IMR-90 (cell line): ENCODE results near the gene ECSCR.

Source experiments
- CEBPB ChIP-seq: IDR thresholded peaks from 2 replicates; pipeline ENCODE4 v1.6.1; 2012; ENCODE audit warnings: low read depth, low read length, improper control_type of control experiment
- FOS ChIP-seq: fragments of 150-350 bp; IDR thresholded peaks from 2 replicates; pipeline ENCODE4 v1.6.1; 2016; ENCODE audit warnings: low read depth, low read length
- MAZ ChIP-seq: IDR thresholded peaks from 2 replicates; pipeline ENCODE4 v1.6.1; 2012; ENCODE audit warnings: low read depth, mild to moderate bottlenecking, low read length, improper control_type of control experiment, moderate library complexity, borderline replicate concordance
- NFE2L2 ChIP-seq: fragments of 150-350 bp; IDR thresholded peaks from 2 replicates; pipeline ENCODE4 v1.6.1; 2016; ENCODE audit warnings: low read depth, mild to moderate bottlenecking, low read length
- POLR2A ChIP-seq: IDR thresholded peaks from 2 replicates; pipeline ENCODE4 v1.6.1; 2012; ENCODE audit warnings: mild to moderate bottlenecking, low read depth, low read length
- RAD21 ChIP-seq: IDR thresholded peaks from 2 replicates; pipeline ENCODE4 v1.6.1; 2012; ENCODE audit warnings: low read length, improper control_type of control experiment
- RFX5 ChIP-seq: IDR thresholded peaks from 2 replicates; pipeline ENCODE4 v1.8.0; 2012; ENCODE audit warnings: low read depth, mild to moderate bottlenecking, low read length, moderate library complexity
- SMC3 ChIP-seq: fragments of 150-350 bp; IDR thresholded peaks from 2 replicates; pipeline ENCODE4 v1.6.1; 2016; ENCODE audit warnings: low read depth, mild to moderate bottlenecking, antibody characterized with exemption, low read length, moderate library complexity
- TF ChIP-seq, protein P1 (sequence below): conservative IDR thresholded peaks from 2 replicates; pipeline ENCODE4 v1.5.1; 2012; ENCODE audit warnings: mild to moderate bottlenecking, low read depth, low read length, improper control_type of control experiment
- TF ChIP-seq, protein P2 (sequence below): fragments of 150-350 bp; IDR thresholded peaks from 2 replicates; pipeline ENCODE4 v1.6.1; 2016; ENCODE audit warnings: low read depth, mild to moderate bottlenecking, low read length, moderate library complexity, borderline replicate concordance

DNA sequence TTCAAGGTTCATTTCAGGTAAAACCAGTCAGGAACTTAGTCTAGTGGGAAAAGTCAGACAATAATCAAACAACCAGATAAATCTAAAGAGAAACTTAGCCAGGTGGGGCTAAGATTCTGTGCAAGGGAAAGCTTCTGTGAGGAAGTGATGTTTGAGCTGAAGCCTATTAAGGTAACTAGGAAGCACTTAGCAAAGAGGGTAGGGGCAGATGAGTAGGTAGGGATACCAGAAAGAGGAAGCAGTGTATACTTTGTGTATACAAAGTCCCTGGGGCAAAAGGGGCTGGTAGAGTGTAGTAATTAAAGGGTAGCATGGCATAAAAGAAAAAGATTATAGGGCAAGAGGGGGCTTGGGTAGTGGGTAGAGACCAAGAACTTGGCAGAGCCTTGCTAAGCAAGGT lies 55.0 kb downstream of the ECSCR start:
- TF ChIP-seq, protein P1, sequence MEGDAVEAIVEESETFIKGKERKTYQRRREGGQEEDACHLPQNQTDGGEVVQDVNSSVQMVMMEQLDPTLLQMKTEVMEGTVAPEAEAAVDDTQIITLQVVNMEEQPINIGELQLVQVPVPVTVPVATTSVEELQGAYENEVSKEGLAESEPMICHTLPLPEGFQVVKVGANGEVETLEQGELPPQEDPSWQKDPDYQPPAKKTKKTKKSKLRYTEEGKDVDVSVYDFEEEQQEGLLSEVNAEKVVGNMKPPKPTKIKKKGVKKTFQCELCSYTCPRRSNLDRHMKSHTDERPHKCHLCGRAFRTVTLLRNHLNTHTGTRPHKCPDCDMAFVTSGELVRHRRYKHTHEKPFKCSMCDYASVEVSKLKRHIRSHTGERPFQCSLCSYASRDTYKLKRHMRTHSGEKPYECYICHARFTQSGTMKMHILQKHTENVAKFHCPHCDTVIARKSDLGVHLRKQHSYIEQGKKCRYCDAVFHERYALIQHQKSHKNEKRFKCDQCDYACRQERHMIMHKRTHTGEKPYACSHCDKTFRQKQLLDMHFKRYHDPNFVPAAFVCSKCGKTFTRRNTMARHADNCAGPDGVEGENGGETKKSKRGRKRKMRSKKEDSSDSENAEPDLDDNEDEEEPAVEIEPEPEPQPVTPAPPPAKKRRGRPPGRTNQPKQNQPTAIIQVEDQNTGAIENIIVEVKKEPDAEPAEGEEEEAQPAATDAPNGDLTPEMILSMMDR = no peak
- TF ChIP-seq CEBPB (no peak), RAD21 (no peak), FOS (no peak), MAZ (no peak), NFE2L2 (no peak), SMC3 (no peak), POLR2A (no peak), RFX5 (no peak)
- TF ChIP-seq, protein P2, sequence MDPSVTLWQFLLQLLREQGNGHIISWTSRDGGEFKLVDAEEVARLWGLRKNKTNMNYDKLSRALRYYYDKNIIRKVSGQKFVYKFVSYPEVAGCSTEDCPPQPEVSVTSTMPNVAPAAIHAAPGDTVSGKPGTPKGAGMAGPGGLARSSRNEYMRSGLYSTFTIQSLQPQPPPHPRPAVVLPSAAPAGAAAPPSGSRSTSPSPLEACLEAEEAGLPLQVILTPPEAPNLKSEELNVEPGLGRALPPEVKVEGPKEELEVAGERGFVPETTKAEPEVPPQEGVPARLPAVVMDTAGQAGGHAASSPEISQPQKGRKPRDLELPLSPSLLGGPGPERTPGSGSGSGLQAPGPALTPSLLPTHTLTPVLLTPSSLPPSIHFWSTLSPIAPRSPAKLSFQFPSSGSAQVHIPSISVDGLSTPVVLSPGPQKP = no peak
